HepG2 (cell line): Measurements from ENCODE around the gene PPP6R2. TPM values are rescaled to one million over a fixed set of nuclear protein-coding genes. Genes with fewer than 3 reads are reported as not detected.

Experiments
- ATAC-seq: fragments of 200-7000 bp; cut with Tn5 transposase; 3 replicates; pipeline ENCODE4 v1.9.1; 2020; ENCODE audit warnings: mild to moderate bottlenecking, moderate library complexity
- BruUV-seq: library from RNA; stranded (reverse); fragments of 400-500 nt; replicated peaks from 2 replicates; lab custom pipeline; 2021; lab: Mats Ljungman, UMichigan
- CTCF ChIA-PET: fragments of 300-600 bp; formaldehyde crosslinking; extraction: SDS; loops from one replicate; lab custom pipeline; 2021; ENCODE audit warnings: low total read pairs, inconsistent platforms, low intra/inter-chr PET ratio; lab: Yijun Ruan, JAX
- POLR2A ChIA-PET: fragments of 350-600 bp; sonication (Branson Sonifier 250); formaldehyde crosslinking; loops from one replicate; lab custom pipeline; 2020; ENCODE audit warnings: antibody characterized with exemption, inconsistent platforms; lab: Yijun Ruan, JAX
- DNase-seq: peaks from one replicate; pipeline ENCODE4 v3.0.0-alpha.2; 2015; ENCODE audit warnings: low spot score
- FAIRE-seq: peaks from 3 replicates; lab custom pipeline; 2011; peaks lifted over from hg19 to GRCh38; lab: Jason Lieb, UNC
- H2AFZ ChIP-seq: one replicate; pipeline ENCODE4 v1.6.1; 2011; ENCODE audit warnings: low read length, inconsistent platforms
- H3K27ac ChIP-seq: fragments of 300-600 bp; 3 replicates; pipeline ENCODE4 v1.8.0; 2011; ENCODE audit warnings: mixed run types, mild to moderate bottlenecking, mixed read lengths, low read length, inconsistent platforms; ENCODE audit not compliant: insufficient read depth; ENCODE audit errors: extremely low read length
- H3K27me3 ChIP-seq, 2 experiments: fragments of 200-600 bp in 1 of 2; 2 replicates in 1 of 2; 3 replicates in 1 of 2; pipeline versions ENCODE4 v1.6.0 to v1.8.0; 2011; ENCODE audit warnings: low read length in 2 of 2, mild to moderate bottlenecking in 2 of 2, moderate library complexity in 2 of 2, inconsistent platforms in 1 of 2; ENCODE audit not compliant: insufficient read depth in 2 of 2, control insufficient read depth in 1 of 2
- H3K36me3 ChIP-seq, 2 experiments: fragments of 200-600 bp in 1 of 2; replicated peaks in 1 of 2; 2 replicates in 1 of 2; 3 replicates in 1 of 2; pipeline versions ENCODE4 v1.5.1 to v1.8.0; 2011; ENCODE audit warnings: low read length in 2 of 2, inconsistent platforms in 1 of 2; ENCODE audit not compliant: insufficient read depth in 2 of 2, control insufficient read depth in 1 of 2
- H3K4me1 ChIP-seq: 2 replicates; pipeline ENCODE4 v1.5.1; 2012; ENCODE audit warnings: low read length, inconsistent platforms; ENCODE audit not compliant: insufficient read depth
- H3K4me2 ChIP-seq: 2 replicates; pipeline ENCODE4 v1.6.0; 2011; ENCODE audit warnings: low read depth, low read length, inconsistent platforms
- H3K4me3 ChIP-seq, 3 experiments: fragments of 200-600 bp in 1 of 3; sonication (generic), shearing (Covaris generic) in 1 of 3; replicated peaks in 1 of 3; 2 replicates each; pipeline ENCODE4 v1.5.1; 2011 to 2016; ENCODE audit warnings: low read length in 3 of 3, inconsistent platforms in 2 of 3, low read depth in 2 of 3, mild to moderate bottlenecking in 2 of 3, control low read depth in 1 of 3, mixed read lengths in 1 of 3; ENCODE audit not compliant: insufficient read depth in 1 of 3
- H3K79me2 ChIP-seq: one replicate; pipeline ENCODE4 v1.6.1; 2011; ENCODE audit warnings: low read length, inconsistent platforms; ENCODE audit not compliant: insufficient read depth
- H3K9ac ChIP-seq: 2 replicates; pipeline ENCODE4 v1.6.0; 2011; ENCODE audit warnings: mild to moderate bottlenecking, low read depth, low read length, inconsistent platforms; ENCODE audit not compliant: insufficient read depth
- H3K9me3 ChIP-seq: 2 replicates; pipeline ENCODE4 v1.5.1; 2012; ENCODE audit warnings: mild to moderate bottlenecking, low read length
- H4K20me1 ChIP-seq: 2 replicates; pipeline ENCODE4 v1.6.0; 2011; ENCODE audit warnings: inconsistent platforms, mild to moderate bottlenecking, low read length, moderate library complexity; ENCODE audit not compliant: insufficient read depth
- HNRNPL ChIP-seq: fragments of 200-400 bp; formaldehyde crosslinking; IDR thresholded peaks from 2 replicates; pipeline ENCODE4 v1.6.1; 2017; ENCODE audit warnings: mild to moderate bottlenecking, low read depth, low read length
- MAX ChIP-seq: IDR thresholded peaks from 2 replicates; pipeline ENCODE4 v1.6.1; 2012; ENCODE audit warnings: inconsistent platforms
- SNRNP70 ChIP-seq: fragments of 200-400 bp; formaldehyde crosslinking; IDR thresholded peaks from 2 replicates; pipeline ENCODE4 v1.6.1; 2017; ENCODE audit warnings: mild to moderate bottlenecking, low read depth, low read length, moderate library complexity
- ZNF687 ChIP-seq: sonication (generic); formaldehyde crosslinking; IDR thresholded peaks from 2 replicates; pipeline ENCODE4 v1.5.1; 2020; ENCODE audit warnings: mild to moderate bottlenecking, missing genetic modification reagents, moderate library complexity
- ZNF709 ChIP-seq: sonication (generic); formaldehyde crosslinking; IDR thresholded peaks from 2 replicates; pipeline ENCODE4 v1.5.0; 2020; ENCODE audit warnings: mild to moderate bottlenecking, missing genetic modification reagents
- WGBS: methylation state at CpG from one replicate; pipeline ENCODE4 v1.1.6; 2017; ENCODE audit warnings: low lambda C conversion rate; 5-methylcytosine and 5-hydroxymethylcytosine counted together
- in situ Hi-C: cut with HindIII; loops from 2 replicates; pipeline ENCODE4 v1.10.0; 2017; ENCODE audit warnings: low pct_unique_long_range_greater_than_20kb; ENCODE audit not compliant: extremely low pct_ligation_motif_present
- intact Hi-C: fragments of 100-400 bp; cut with micrococcal nuclease; formaldehyde crosslinking; loops from one replicate; pipeline ENCODE4 v1.10.0; 2022; ENCODE audit not compliant: unreplicated experiment
- polyA plus RNA-seq, 8 experiments: library from polyadenylated mRNA; depleted of rRNA in 3 of 8; stranded (reverse) in 7 of 8; unstranded in 1 of 8; fragments of >200 nt; fragmentation: Illumina TruSeq in 4 of 8; extraction: Trizol in 4 of 8; gene quantifications; 2 replicates each; pipeline versions ENCODE4 v1.2.1 to v1.2.3, GENCODE V29; 2011 to 2016; ENCODE audit warnings: low read depth in 4 of 8, missing spikeins in 1 of 8, mixed read lengths in 1 of 8; ENCODE audit not compliant: insufficient read depth in 1 of 8
- total RNA-seq, 5 experiments: library from RNA; depleted of rRNA; stranded (reverse); fragments of >200 nt; fragmentation: Illumina TruSeq; extraction: Trizol; gene quantifications; 2 replicates each; pipeline ENCODE4 v1.2.3, GENCODE V29; 2016; ENCODE audit warnings: low read depth in 1 of 5

The PPP6R2 gene
- total and polyA plus RNA-seq, 2 of the 13 experiments (the other 11 are each of a cell fraction or from before 2014, with no cell fraction given): 55.0 to 102 TPM

GRCh38 chr22:50489363-50490243 lies 146.5 kb downstream of the PPP6R2 start:
- Histone ChIP-seq H3K9ac (no peak overlapping the region), H3K4me3 (no peak overlapping the region), H3K9me3 (no peaks in the 10 kb centered on the region), H4K20me1 (no peaks in the 10 kb centered on the region), H2AFZ (no peak overlapping the region), H3K27ac (no peak overlapping the region), H3K79me2 (no peaks in the 10 kb centered on the region), H3K36me3 (no peaks in the 10 kb centered on the region), H3K4me2 (no peak overlapping the region), H3K27me3 (no peaks in the 10 kb centered on the region), H3K4me1 (peaks cover 35% of the 10 kb centered on the region)
- WGBS: 66% methylated on average over 9 of the region's 31 CpGs
- in situ Hi-C loops (no loop called here), intact Hi-C loops (no loop called here)
- ATAC-seq: no peak
- CTCF ChIA-PET: no interaction called here
- BruUV-seq: no TSS peak
- TF ChIP-seq HNRNPL (0 out of 2 replicates have a peak, but pooled peaks have one; percentile 41), SNRNP70 (no peak)
- POLR2A ChIA-PET: no interaction called here
- FAIRE-seq: no peak
- no peak for DNase-seq

GRCh38 chr22:50490531-50491308 lies 147.6 kb downstream of the PPP6R2 start:
- intact Hi-C loops: no loop called here
- BruUV-seq: no TSS peak
- peak; percentile 34 for TF ChIP-seq ZNF687 (CRISPR knock-in tag)
- no peak for TF ChIP-seq ZNF709 (CRISPR knock-in tag)
- peak; percentile 47; the same call in 1 of the 2 replicates for TF ChIP-seq MAX

More at GRCh38 chr22:50490531-50491308, 147.6 kb downstream of the PPP6R2 start:
- Histone ChIP-seq H2AFZ (no peak overlapping the region), H3K4me1 (peaks cover 24% of the 10 kb centered on the region), H3K4me3 (no peak overlapping the region), H3K4me2 (no peak overlapping the region), H3K79me2 (no peaks in the 10 kb centered on the region), H3K27me3 (no peaks in the 10 kb centered on the region), H3K9me3 (no peaks in the 10 kb centered on the region), H3K36me3 (no peaks in the 10 kb centered on the region), H3K9ac (no peak overlapping the region), H3K27ac (no peak overlapping the region), H4K20me1 (no peaks in the 10 kb centered on the region)
- 60% methylated on average over 22 of the region's 27 CpGs for WGBS
- POLR2A ChIA-PET: no interaction called here
- in situ Hi-C loops: no loop called here
- ATAC-seq (no peak), FAIRE-seq (no peak), DNase-seq (no peak)
- CTCF ChIA-PET: no interaction called here
